K562 (cell line): ENCODE data around the gene LAPTM5. TPM values are rescaled to one million over a fixed set of nuclear protein-coding genes. Genes with fewer than 3 reads are reported as not detected.

Experiments
- ATAC-seq: fragments of 200-7000 bp; cut with Tn5 transposase; 3 replicates; pipeline ENCODE4 v1.9.1; 2020; ENCODE audit warnings: moderate library complexity
- BruUV-seq: library from RNA; stranded (reverse); fragments of 400-500 nt; replicated peaks from 2 replicates; lab custom pipeline; 2021; lab: Mats Ljungman, UMichigan
- CTCF ChIA-PET: fragments of 300-600 bp; formaldehyde crosslinking; extraction: SDS; loops from one replicate; lab custom pipeline; 2021; ENCODE audit warnings: low intra/inter-chr PET ratio; lab: Yijun Ruan, JAX
- POLR2A ChIA-PET: fragments of 300-600, 350-650 bp; sonication (Branson Sonifier 250); formaldehyde crosslinking; extraction: SDS; loops from one replicate; lab custom pipeline; 2021; ENCODE audit warnings: antibody characterized with exemption, inconsistent platforms; lab: Yijun Ruan, JAX
- DNase-seq, 4 experiments: peaks; one replicate each; pipeline versions ENCODE4 v3.0.0 to v3.0.0-alpha.2; 2011 to 2018; ENCODE audit warnings: low spot score in 3 of 4, mixed read lengths in 3 of 4; ENCODE audit errors: extremely low read depth in 1 of 4
- FAIRE-seq: peaks from 2 replicates; lab custom pipeline; 2011; peaks lifted over from hg19 to GRCh38; lab: Jason Lieb, UNC
- H2AFZ ChIP-seq: 2 replicates; pipeline ENCODE4 v1.6.0; 2011; ENCODE audit warnings: low read depth, low read length, control low read depth, inconsistent platforms
- H3K27ac ChIP-seq: fragments of 200-600 bp; 3 replicates; pipeline ENCODE4 v1.8.0; 2011; ENCODE audit warnings: low read depth, mild to moderate bottlenecking, control low read depth, inconsistent platforms, low read length, moderate library complexity, mixed read lengths; ENCODE audit errors: extremely low read depth
- H3K27me3 ChIP-seq, 2 experiments: fragments of 300-600 bp in 1 of 2; 2 replicates in 1 of 2; 3 replicates in 1 of 2; pipeline versions ENCODE4 v1.6.0 to v1.8.0; 2011; ENCODE audit warnings: inconsistent platforms in 2 of 2, low read length in 2 of 2, mild to moderate bottlenecking in 1 of 2, mixed read lengths in 1 of 2, moderate library complexity in 1 of 2; ENCODE audit not compliant: control insufficient read depth in 2 of 2, insufficient read depth in 2 of 2
- H3K36me3 ChIP-seq: fragments of 300-600 bp; 3 replicates; pipeline ENCODE4 v1.8.0; 2011; ENCODE audit warnings: mild to moderate bottlenecking, low read length, inconsistent platforms; ENCODE audit not compliant: control insufficient read depth, insufficient read depth
- H3K4me1 ChIP-seq, 2 experiments: fragments of 200-600 bp in 1 of 2; replicated peaks in 1 of 2; 2 replicates in 1 of 2; 3 replicates in 1 of 2; pipeline versions ENCODE4 v1.5.1 to v1.8.0; 2011; ENCODE audit warnings: inconsistent platforms in 2 of 2, low read length in 2 of 2, mild to moderate bottlenecking in 1 of 2, mixed read lengths in 1 of 2, moderate library complexity in 1 of 2; ENCODE audit not compliant: control insufficient read depth in 2 of 2, insufficient read depth in 2 of 2
- H3K4me2 ChIP-seq: 2 replicates; pipeline ENCODE4 v1.6.1; 2011; ENCODE audit warnings: low read length, control low read depth, inconsistent platforms, mixed read lengths; ENCODE audit not compliant: insufficient read depth
- H3K4me3 ChIP-seq: fragments of 200-600 bp; sonication (generic), shearing (Covaris generic); 2 replicates; pipeline ENCODE4 v1.5.1; 2016; ENCODE audit warnings: control low read depth, inconsistent platforms
- H3K79me2 ChIP-seq: fragments of 200-600 bp; 3 replicates; pipeline ENCODE4 v1.8.0; 2011; ENCODE audit warnings: low read length, inconsistent platforms; ENCODE audit not compliant: control insufficient read depth, insufficient read depth
- H3K9ac ChIP-seq, 2 experiments: 2 replicates each; pipeline versions ENCODE4 v1.6.0 to v1.6.1; 2011; ENCODE audit warnings: low read depth in 2 of 2, low read length in 2 of 2, control low read depth in 1 of 2, inconsistent platforms in 1 of 2, mild to moderate bottlenecking in 1 of 2, mixed read lengths in 1 of 2; ENCODE audit not compliant: insufficient read depth in 1 of 2
- H3K9me1 ChIP-seq: one replicate; pipeline ENCODE4 v1.6.0; 2011; ENCODE audit warnings: inconsistent platforms, mild to moderate bottlenecking, low read length, moderate library complexity; ENCODE audit not compliant: control insufficient read depth, insufficient read depth
- H3K9me3 ChIP-seq: replicated peaks from 2 replicates; pipeline ENCODE4 v1.5.1; 2011; ENCODE audit warnings: low read depth, low read length, inconsistent platforms; ENCODE audit not compliant: control insufficient read depth, insufficient read depth
- H4K20me1 ChIP-seq: replicated peaks from 2 replicates; pipeline ENCODE4 v1.6.1; 2011; ENCODE audit warnings: low read length, inconsistent platforms, mixed read lengths; ENCODE audit not compliant: control insufficient read depth, insufficient read depth
- PYGO2 ChIP-seq: fragments of 450-650 bp; IDR thresholded peaks from 2 replicates; pipeline ENCODE4 v1.6.1; 2016; ENCODE audit warnings: mild to moderate bottlenecking, missing genetic modification characterization, moderate library complexity, missing compliant biosample characterization
- XRCC4 ChIP-seq: IDR thresholded peaks from one replicate; pipeline ENCODE4 v1.6.1; 2011; ENCODE audit not compliant: insufficient read depth, insufficient read length; ENCODE audit errors: extremely low read depth
- ZBTB33 ChIP-seq: sonication (generic); formaldehyde crosslinking; IDR thresholded peaks from 2 replicates; pipeline ENCODE4 v1.8.1; 2023; ENCODE audit warnings: mild to moderate bottlenecking, missing genetic modification reagents
- ZNF146 ChIP-seq: IDR thresholded peaks from one replicate; pipeline ENCODE4 v1.6.1; 2018; ENCODE audit warnings: missing compliant biosample characterization; ENCODE audit not compliant: unreplicated experiment
- ZNF592 ChIP-seq: fragments of 450-650 bp; IDR thresholded peaks from 2 replicates; pipeline ENCODE4 v1.6.1; 2017; ENCODE audit warnings: antibody characterized with exemption, mild to moderate bottlenecking
- WGBS: fragments of 100-300 bp; shearing (Covaris generic); methylation state at CpG from one replicate; pipeline ENCODE4 v1.1.6; 2016; ENCODE audit warnings: low coverage, mixed read lengths; ENCODE audit not compliant: insufficient coverage; ENCODE audit errors: missing lambda C conversion rate; 5-methylcytosine and 5-hydroxymethylcytosine counted together
- in situ Hi-C: fragments of 300-500 bp; cut with MboI; formaldehyde crosslinking; loops from 4 replicates; pipeline ENCODE4 v1.15.0; 2018; ENCODE audit warnings: inconsistent platforms, mixed read lengths
- intact Hi-C: fragments of 100-400 bp; cut with micrococcal nuclease; formaldehyde crosslinking; loops from 2 replicates; pipeline ENCODE4 v1.14.2; 2022
- polyA plus RNA-seq, 8 experiments: library from polyadenylated mRNA; depleted of rRNA in 4 of 8; stranded (reverse) in 5 of 8; unstranded in 3 of 8; fragments of >200 nt; fragmentation: Nextera tagmentation in 2 of 8; fragmentation: Illumina TruSeq in 1 of 8; extraction: Ambion mirVana in 2 of 8; extraction: Trizol in 1 of 8; gene quantifications; 2 replicates each; pipeline versions ENCODE4 v1.2.1 to v1.2.3, GENCODE V29; 2011 to 2014; ENCODE audit warnings: inconsistent platforms in 1 of 8, missing spikeins in 1 of 8
- total RNA-seq, 7 experiments: library from RNA; depleted of rRNA in 6 of 7; stranded (reverse); fragments of >200 nt in 6 of 7; fragmentation: Illumina TruSeq in 2 of 7; extraction: Trizol in 2 of 7; gene quantifications; 2 replicates each; pipeline versions ENCODE4 v1.2.1 to v1.2.3, GENCODE V29; 2011 to 2021; ENCODE audit warnings: low replicate concordance in 1 of 7

LAPTM5 gene
- total and polyA plus RNA-seq, 9 of the 15 experiments (the other 6 are each of a cell fraction or from before 2014, with no cell fraction given): 2.4 to 47.3 (median 20.3) TPM

- TF ChIP-seq ZBTB33 (CRISPR knock-in tag) (no peak), ZNF146 (CRISPR knock-in tag) (no peak), XRCC4 (no peak)
Measured at GRCh38 chr1:30774550-30775432, 17.2 kb upstream of the LAPTM5 start (continued).

GRCh38 chr1:30773722-30774358 lies 16.3 kb upstream of the LAPTM5 start:
- ChIA-PET CTCF (no interaction called here), POLR2A (interaction anchor here (0.6 kb wide), 1 partner anchor 12 kb away, joined by 4 read pairs; no protein-coding TSS in a partner anchor)
- H3K4me2 ChIP-seq: no peak overlapping the region
- intact Hi-C loops: loop anchor here (10.0 kb wide), 2 partner anchors 389 to 1539 kb away; partner anchors contain the start of genes MECR and PTPRU
- TF ChIP-seq ZNF592: peak; percentile 12; the same call in 1 of the 2 replicates
- TF ChIP-seq PYGO2 (tag): no peak
- no peaks in the 10 kb centered on the region for H3K9me3 ChIP-seq
- no peak overlapping the region for H3K4me3 ChIP-seq
- H3K9ac ChIP-seq: peak overlapping the region in 1 of 2 experiments; percentile 79; a peak in 1 of 4 replicates
- WGBS: 73% methylated on average over 7 of the region's 7 CpGs
- peaks cover 69 to 71% of the 10 kb centered on the region in 2 experiments for H3K4me1 ChIP-seq
- no TSS peak for BruUV-seq
- peaks cover 6% of the 10 kb centered on the region; the same call in 2 of the 3 replicates for H3K79me2 ChIP-seq
- H4K20me1 ChIP-seq: no peaks in the 10 kb centered on the region
- DNase-seq (no peak), FAIRE-seq (no peak), ATAC-seq (no peak)
- in situ Hi-C loops: no loop called here
- no peaks in the 10 kb centered on the region for H3K27me3 ChIP-seq
- peak overlapping the region; percentile 18; the same call in 1 of the 3 replicates for H3K27ac ChIP-seq
- peak overlapping the region; percentile 22 for H2AFZ ChIP-seq
- no peaks in the 10 kb centered on the region for H3K36me3 ChIP-seq
- H3K9me1 ChIP-seq: peaks cover 4% of the 10 kb centered on the region
